Measurements from ENCODE around the gene GAB4.

GRCh38 chr22:16987822-16988221 is 20.2 kb downstream of the GAB4 start:
- TF ChIP-seq CTCF (IDR thresholded peaks at IDR 0.05) (no peak), POLR2A (IDR thresholded peaks at IDR 0.05; ENCODE audit: low read depth) (no peak), EP300 (IDR thresholded peaks at IDR 0.05) (no peak)

All from esophagus muscularis mucosa (tissue), 4 donors.